Ishikawa (cell line): ENCODE measurements around the gene CAB39.

Experiments
- CEBPB ChIP-seq: IDR thresholded peaks from 2 replicates; pipeline ENCODE4 v1.6.1; 2012
- CREB1 ChIP-seq: IDR thresholded peaks from 2 replicates; pipeline ENCODE4 v1.6.1; 2012; ENCODE audit warnings: low read depth
- EGR1 ChIP-seq: IDR thresholded peaks from 2 replicates; pipeline ENCODE4 v1.6.1; 2012
- EP300 ChIP-seq: IDR thresholded peaks from 2 replicates; pipeline ENCODE4 v1.6.1; 2012; ENCODE audit warnings: borderline replicate concordance
- FOXM1 ChIP-seq: IDR thresholded peaks from 2 replicates; pipeline ENCODE4 v1.6.1; 2012; ENCODE audit warnings: low read depth, borderline replicate concordance
- MAX ChIP-seq: IDR thresholded peaks from 2 replicates; pipeline ENCODE4 v1.6.1; 2012
- NFIC ChIP-seq: IDR thresholded peaks from 2 replicates; pipeline ENCODE4 v1.6.1; 2012
- RAD21 ChIP-seq: IDR thresholded peaks from 2 replicates; pipeline ENCODE4 v1.6.1; 2012; ENCODE audit warnings: low read depth
- REST ChIP-seq: IDR thresholded peaks from 2 replicates; pipeline ENCODE4 v1.6.1; 2012; ENCODE audit warnings: low read depth, mild to moderate bottlenecking
- TAF1 ChIP-seq: IDR thresholded peaks from 2 replicates; pipeline ENCODE4 v1.6.1; 2012; ENCODE audit warnings: low read depth, mild to moderate bottlenecking
- TCF12 ChIP-seq: IDR thresholded peaks from 2 replicates; pipeline ENCODE4 v1.6.1; 2012; ENCODE audit warnings: low read depth
- TEAD4 ChIP-seq: IDR thresholded peaks from 2 replicates; pipeline ENCODE4 v1.6.1; 2012
- USF1 ChIP-seq: IDR thresholded peaks from 2 replicates; pipeline ENCODE4 v1.6.1; 2012
- YY1 ChIP-seq: IDR thresholded peaks from 2 replicates; pipeline ENCODE4 v1.6.1; 2012; ENCODE audit warnings: low read depth
- ZBTB7A ChIP-seq: IDR thresholded peaks from 2 replicates; pipeline ENCODE4 v1.6.1; 2012; ENCODE audit warnings: low read depth

CAB39 gene

GRCh38 chr2:230682546-230682945 is 30.1 kb upstream of the CAB39 start:
- no peak for TF ChIP-seq ZBTB7A
- TF ChIP-seq TAF1, result no peak
- no peak for TF ChIP-seq YY1
- no peak for TF ChIP-seq RAD21
- TF ChIP-seq EP300, result no peak
- TF ChIP-seq FOXM1, result no peak
- TF ChIP-seq EGR1, result no peak
- TF ChIP-seq REST, result no peak
- TF ChIP-seq USF1, result no peak
- no peak for TF ChIP-seq CEBPB
- TF ChIP-seq TCF12, result no peak
- TF ChIP-seq MAX, result no peak
- TF ChIP-seq TEAD4, result no peak
- no peak for TF ChIP-seq NFIC

GRCh38 chr2:230684270-230685168 is 28.1 kb upstream of the CAB39 start:
- TF ChIP-seq FOXM1, result no peak
- TF ChIP-seq YY1, result no peak
- no peak for TF ChIP-seq ZBTB7A
- no peak for TF ChIP-seq EGR1
- no peak for TF ChIP-seq REST
- TF ChIP-seq TCF12, result no peak
- no peak for TF ChIP-seq RAD21
- no peak for TF ChIP-seq MAX
- no peak for TF ChIP-seq CREB1
- TF ChIP-seq TEAD4, result no peak
- TF ChIP-seq CEBPB, result no peak
- TF ChIP-seq EP300, result no peak
- TF ChIP-seq USF1, result no peak
- TF ChIP-seq NFIC, result no peak

- TF ChIP-seq REST, result no peak
- no peak for TF ChIP-seq CEBPB
- no peak for TF ChIP-seq EP300
- TF ChIP-seq NFIC, result no peak
- no peak for TF ChIP-seq TCF12
- TF ChIP-seq USF1, result no peak
- no peak for TF ChIP-seq CREB1
- no peak for TF ChIP-seq RAD21
- TF ChIP-seq FOXM1, result no peak
- no peak for TF ChIP-seq MAX
- no peak for TF ChIP-seq ZBTB7A
- no peak for TF ChIP-seq EGR1
Measured at GRCh38 chr2:230685178-230685577, 27.5 kb upstream of the CAB39 start.

GRCh38 chr2:230687498-230687897 is 25.1 kb upstream of the CAB39 start:
- TF ChIP-seq EP300 (no peak), YY1 (no peak), FOXM1 (no peak), CEBPB (no peak), NFIC (no peak), REST (no peak), RAD21 (no peak), TEAD4 (no peak), ZBTB7A (no peak)
